ENCODE data around the gene NDUFS8. TPM values are rescaled to one million over a fixed set of nuclear protein-coding genes. Genes with fewer than 3 reads are reported as not detected.

Gene NDUFS8
- polyA plus RNA-seq, 3 donors, result 62.9 to 141 (median 114) TPM

- DNase-seq, result no peak
- 96% methylated on average over 12 of the region's 15 CpGs for WGBS (ENCODE audit: insufficient coverage)
- no peaks in the 10 kb centered on the region for H3K27me3 ChIP-seq (ENCODE audit: control insufficient read depth in 2 of 2, insufficient read depth in 2 of 2, low read length in 2 of 2)
- H3K36me3 Mint-ChIP-seq, result peaks cover 50 to 53% of the 10 kb centered on the region in 2 donors
- H3K4me3 ChIP-seq (replicated peaks in 1 of 3; ENCODE audit: low read depth in 2 of 3, low read length in 3 of 3), result no peak overlapping the region
- no peaks in the 10 kb centered on the region for H3K4me1 Mint-ChIP-seq
- H3K27me3 Mint-ChIP-seq (ENCODE audit: low read depth in 3 of 3), result peaks cover 0 to 2% (median 0%) of the 10 kb centered on the region in 3 donors
- peaks cover 0 to 3% (median 0%) of the 10 kb centered on the region in 7 donors for H3K9me3 Mint-ChIP-seq
- H3K9ac ChIP-seq (ENCODE audit: insufficient read depth, low read length, poor library complexity, severe bottlenecking), result no peak overlapping the region
- peaks cover 60 to 67% of the 10 kb centered on the region in 2 donors for H3K36me3 ChIP-seq (replicated peaks in 1 of 2; ENCODE audit: control insufficient read depth in 1 of 2, insufficient read depth in 2 of 2, low read length in 2 of 2)
- H3K4me2 ChIP-seq (replicated peaks; ENCODE audit: extremely low read depth, low read length, poor library complexity, severe bottlenecking), result no peak overlapping the region
- H3K27ac ChIP-seq (ENCODE audit: low read depth in 1 of 2, low read length in 2 of 2), result peak overlapping the region in 1 of 2 donors; percentile 14
- H4K20me1 ChIP-seq (ENCODE audit: insufficient read depth, low read length), result peaks cover 71% of the 10 kb centered on the region
- TF ChIP-seq CTCF (IDR thresholded peaks at IDR 0.05), result no peak
- no peaks in the 10 kb centered on the region for H3K4me1 ChIP-seq (ENCODE audit: control insufficient read depth in 1 of 2, insufficient read depth in 2 of 2, low read length in 2 of 2)
- no peaks in the 10 kb centered on the region for H3K79me2 ChIP-seq (ENCODE audit: insufficient read depth, low read length)
- no peaks in the 10 kb centered on the region for H3K9me3 ChIP-seq (replicated peaks in 1 of 2; ENCODE audit: control insufficient read depth in 1 of 2, insufficient read depth in 1 of 2, low read length in 2 of 2)
- no peak overlapping the region for H3K4me3 Mint-ChIP-seq
- H2AFZ ChIP-seq (ENCODE audit: insufficient read depth, low read depth, low read length, poor library complexity, severe bottlenecking), result no peak overlapping the region
- intact Hi-C loops (cut with micrococcal nuclease), result no loop called here
- peak overlapping the region in 6 of 7 donors; percentile 7 to 79 (median 64) for H3K27ac Mint-ChIP-seq
Observed at GRCh38 chr11:68052137-68052873, 21.8 kb downstream of the NDUFS8 start.

GRCh38 chr11:68053117-68053516, 22.6 kb downstream of the NDUFS8 start:
- peak overlapping the region in 1 of 2 donors; percentile 31 for H3K27ac ChIP-seq (ENCODE audit: low read depth in 1 of 2, low read length in 2 of 2)
- Mint-ChIP-seq H3K9me3 (peaks cover 0 to 3% (median 0%) of the 10 kb centered on the region in 7 donors), H3K27ac (peak overlapping the region in 5 of 7 donors; percentile 24 to 87 (median 58)), H3K4me1 (no peaks in the 10 kb centered on the region), H3K4me3 (no peak overlapping the region), H3K36me3 (peaks cover 46 to 51% of the 10 kb centered on the region in 2 donors), H3K27me3 (ENCODE audit: low read depth in 3 of 3) (no peaks in the 10 kb centered on the region)
- H3K4me3 ChIP-seq (replicated peaks in 1 of 3; ENCODE audit: low read depth in 2 of 3, low read length in 3 of 3), result no peak overlapping the region
- no peaks in the 10 kb centered on the region for H3K4me1 ChIP-seq (ENCODE audit: control insufficient read depth in 1 of 2, insufficient read depth in 2 of 2, low read length in 2 of 2)
- no peak overlapping the region for H3K4me2 ChIP-seq (replicated peaks; ENCODE audit: extremely low read depth, low read length, poor library complexity, severe bottlenecking)
- 90% methylated on average over 9 of the region's 9 CpGs for WGBS (ENCODE audit: insufficient coverage)
- H4K20me1 ChIP-seq (ENCODE audit: insufficient read depth, low read length), result peaks cover 62% of the 10 kb centered on the region
- TF ChIP-seq CTCF (IDR thresholded peaks at IDR 0.05), result no peak
- H3K27me3 ChIP-seq (ENCODE audit: control insufficient read depth in 2 of 2, insufficient read depth in 2 of 2, low read length in 2 of 2), result no peaks in the 10 kb centered on the region
- intact Hi-C loops (cut with micrococcal nuclease), result no loop called here
- no peaks in the 10 kb centered on the region for H3K79me2 ChIP-seq (ENCODE audit: insufficient read depth, low read length)
- peaks cover 52 to 64% of the 10 kb centered on the region in 2 donors for H3K36me3 ChIP-seq (replicated peaks in 1 of 2; ENCODE audit: control insufficient read depth in 1 of 2, insufficient read depth in 2 of 2, low read length in 2 of 2)
- no peak overlapping the region for H2AFZ ChIP-seq (ENCODE audit: insufficient read depth, low read depth, low read length, poor library complexity, severe bottlenecking)
- no peak for DNase-seq
- H3K9me3 ChIP-seq (replicated peaks in 1 of 2; ENCODE audit: control insufficient read depth in 1 of 2, insufficient read depth in 1 of 2, low read length in 2 of 2), result no peaks in the 10 kb centered on the region
- H3K9ac ChIP-seq (ENCODE audit: insufficient read depth, low read length, poor library complexity, severe bottlenecking), result no peak overlapping the region
